Measurements from ENCODE around the gene UBE2D2. TPM values are rescaled to one million over a fixed set of nuclear protein-coding genes. Genes with fewer than 3 reads are reported as not detected.

Gene UBE2D2
- total and polyA plus RNA-seq, 2 of the 13 experiments (the other 11 are each of a cell fraction or from before 2014, with no cell fraction given): 79.1 to 109 TPM

DNA sequence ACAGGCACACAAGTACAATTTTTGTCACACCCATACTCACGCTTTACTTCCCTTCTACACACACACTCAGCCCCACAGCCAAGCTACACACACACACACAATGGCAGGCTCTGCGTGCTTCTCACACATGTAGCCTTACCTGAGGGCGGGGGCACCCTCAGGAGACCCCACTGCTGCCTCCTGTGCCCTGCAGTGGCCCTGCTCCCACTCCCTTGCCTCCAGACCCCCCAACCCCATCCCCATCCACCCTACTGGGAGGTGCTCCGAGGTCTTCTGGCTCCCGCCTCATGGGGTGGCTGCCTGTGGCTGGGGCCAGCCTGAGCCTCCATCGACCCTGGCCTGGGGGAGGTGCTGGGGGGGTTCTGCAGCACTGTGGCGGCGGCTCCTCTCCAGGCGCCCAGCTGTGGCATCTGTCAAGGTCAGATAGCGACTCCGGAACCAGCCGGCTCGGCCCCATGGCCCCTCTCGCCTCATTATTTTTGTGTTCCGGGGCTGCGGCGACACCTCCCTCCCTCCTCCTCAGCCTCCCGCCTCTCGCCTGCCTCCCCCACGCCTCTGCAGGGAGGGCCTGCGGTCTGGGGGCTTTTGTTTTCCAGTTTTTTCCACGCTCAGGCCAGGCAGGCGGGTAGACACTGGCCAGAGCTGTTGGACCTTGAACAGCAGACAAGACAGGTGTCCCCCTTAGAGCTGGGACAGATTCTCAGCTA, 108.7 kb downstream of the UBE2D2 start:
- H3K9me3 ChIP-seq (ENCODE audit: low read length): no peaks in the 10 kb centered on the region
- H4K20me1 ChIP-seq (ENCODE audit: insufficient read depth, low read length): peaks cover 71% of the 10 kb centered on the region
- H3K4me3 ChIP-seq (replicated peaks in 1 of 3; ENCODE audit: insufficient read depth in 1 of 3, low read depth in 2 of 3, low read length in 3 of 3): peak overlapping the region; percentile 18 to 47 (median 29); a peak in 4 of 6 replicates
- no TSS peak for BruUV-seq (replicated peaks)
- FAIRE-seq (peak; percentile 21), ATAC-seq (peak; percentile 74), DNase-seq (ENCODE audit: low spot score) (peak; percentile 53)
- H3K79me2 ChIP-seq (ENCODE audit: insufficient read depth, low read length): peaks cover 91% of the 10 kb centered on the region
- WGBS (ENCODE audit: low lambda C conversion rate): 17% methylated on average over 11 of the region's 23 CpGs
- no peak overlapping the region for H2AFZ ChIP-seq (ENCODE audit: low read length)
- peaks cover 3 to 6% of the 10 kb centered on the region in 2 experiments; a peak in 4 of 5 replicates for H3K36me3 ChIP-seq (replicated peaks in 1 of 2; ENCODE audit: control insufficient read depth in 1 of 2, insufficient read depth in 2 of 2, low read length in 2 of 2)
- CTCF ChIA-PET (ENCODE audit: low intra/inter-chr PET ratio, low total read pairs): interaction anchor here (1.4 kb wide), 1 partner anchor 96 kb away, joined by 7 read pairs; no protein-coding TSS in a partner anchor
- peak overlapping the region; percentile 56 for H3K27ac ChIP-seq (ENCODE audit: extremely low read length, insufficient read depth, low read length)
- intact Hi-C loops (cut with micrococcal nuclease; ENCODE audit: unreplicated experiment): loop anchor here (1.0 to 2.0 kb wide), 2 partner anchors 15 to 21 kb away; no protein-coding TSS in a partner anchor
- in situ Hi-C loops (cut with HindIII; ENCODE audit: extremely low pct_ligation_motif_present, low pct_unique_long_range_greater_than_20kb): no loop called here
- peak overlapping the region; percentile 38; the same call in 1 of the 2 replicates for H3K9ac ChIP-seq (ENCODE audit: insufficient read depth, low read depth, low read length)
- H3K4me2 ChIP-seq (ENCODE audit: low read depth, low read length): peak overlapping the region; percentile 71
- no peaks in the 10 kb centered on the region for H3K27me3 ChIP-seq (ENCODE audit: control insufficient read depth in 1 of 2, insufficient read depth in 2 of 2, low read length in 2 of 2)
- POLR2A ChIA-PET: interaction anchor here (0.8 to 2.0 kb wide), 9 partner anchors 10 to 108 kb away, joined by 3 to 9 read pairs (median 5); partner anchors contain the start of genes CXXC5 and UBE2D2
- peaks cover 62% of the 10 kb centered on the region for H3K4me1 ChIP-seq (ENCODE audit: insufficient read depth, low read length)
- no peak for TF ChIP-seq KLF11 (CRISPR knock-in tag; IDR thresholded peaks at IDR 0.05)
- TF ChIP-seq ZNF678 (CRISPR knock-in tag; IDR thresholded peaks at IDR 0.05): no peak
- TF ChIP-seq, protein P1, sequence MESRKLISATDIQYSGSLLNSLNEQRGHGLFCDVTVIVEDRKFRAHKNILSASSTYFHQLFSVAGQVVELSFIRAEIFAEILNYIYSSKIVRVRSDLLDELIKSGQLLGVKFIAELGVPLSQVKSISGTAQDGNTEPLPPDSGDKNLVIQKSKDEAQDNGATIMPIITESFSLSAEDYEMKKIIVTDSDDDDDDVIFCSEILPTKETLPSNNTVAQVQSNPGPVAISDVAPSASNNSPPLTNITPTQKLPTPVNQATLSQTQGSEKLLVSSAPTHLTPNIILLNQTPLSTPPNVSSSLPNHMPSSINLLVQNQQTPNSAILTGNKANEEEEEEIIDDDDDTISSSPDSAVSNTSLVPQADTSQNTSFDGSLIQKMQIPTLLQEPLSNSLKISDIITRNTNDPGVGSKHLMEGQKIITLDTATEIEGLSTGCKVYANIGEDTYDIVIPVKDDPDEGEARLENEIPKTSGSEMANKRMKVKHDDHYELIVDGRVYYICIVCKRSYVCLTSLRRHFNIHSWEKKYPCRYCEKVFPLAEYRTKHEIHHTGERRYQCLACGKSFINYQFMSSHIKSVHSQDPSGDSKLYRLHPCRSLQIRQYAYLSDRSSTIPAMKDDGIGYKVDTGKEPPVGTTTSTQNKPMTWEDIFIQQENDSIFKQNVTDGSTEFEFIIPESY (CRISPR knock-in tag; IDR thresholded peaks at IDR 0.05): peak; percentile 5; the same call in 1 of the 2 replicates
- peak; percentile 34 for TF ChIP-seq PITX1 (CRISPR knock-in tag; IDR thresholded peaks at IDR 0.05)
- no peak for TF ChIP-seq ZFP36 (IDR thresholded peaks at IDR 0.05; ENCODE audit: borderline replicate concordance, low read depth, low read length, partially characterized antibody)
- TF ChIP-seq ZSCAN9 (CRISPR knock-in tag; IDR thresholded peaks at IDR 0.05; ENCODE audit: borderline replicate concordance): peak; percentile 54; the same call in 1 of the 2 replicates
- 0 out of 2 replicates have a peak, but pooled peaks have one; percentile 58 for TF ChIP-seq HIVEP1 (CRISPR knock-in tag; IDR thresholded peaks at IDR 0.05)
- TF ChIP-seq SATB2 (CRISPR knock-in tag; IDR thresholded peaks at IDR 0.05): no peak
- peak; percentile 50; the same call in 1 of the 2 replicates for TF ChIP-seq RXRB (CRISPR knock-in tag; IDR thresholded peaks at IDR 0.05; ENCODE audit: borderline replicate concordance)
- TF ChIP-seq ZSCAN31 (CRISPR knock-in tag; IDR thresholded peaks at IDR 0.05; ENCODE audit: low read depth): no peak
- TF ChIP-seq MEIS2 (CRISPR knock-in tag; IDR thresholded peaks at IDR 0.05): peak; percentile 38; the same call in 1 of the 2 replicates
- TF ChIP-seq SKI (IDR thresholded peaks at IDR 0.05; ENCODE audit: partially characterized antibody): peak; percentile 53
- peak; percentile 67 for TF ChIP-seq HNF4A (CRISPR knock-in tag; IDR thresholded peaks at IDR 0.05)
- no peak for TF ChIP-seq ZNF547 (CRISPR knock-in tag; IDR thresholded peaks at IDR 0.05)
- TF ChIP-seq SOX5 (CRISPR knock-in tag; IDR thresholded peaks at IDR 0.05; ENCODE audit: borderline replicate concordance): peak; percentile 52; the same call in 1 of the 2 replicates
- TF ChIP-seq SRY (CRISPR knock-in tag; IDR thresholded peaks at IDR 0.05): peak; percentile 51; the same call in 1 of the 2 replicates
- TF ChIP-seq ZNF616 (CRISPR knock-in tag; IDR thresholded peaks at IDR 0.05; ENCODE audit: low read depth): no peak
- 0 out of 2 replicates have a peak, but pooled peaks have one; percentile 15 for TF ChIP-seq YEATS2 (CRISPR knock-in tag; IDR thresholded peaks at IDR 0.05; ENCODE audit: borderline replicate concordance)
- TF ChIP-seq ONECUT2 (CRISPR knock-in tag; IDR thresholded peaks at IDR 0.05): peak; percentile 57; the same call in 1 of the 2 replicates
- TF ChIP-seq ZNF331 (CRISPR knock-in tag; IDR thresholded peaks at IDR 0.05): peak; percentile 39; the same call in 1 of the 2 replicates
- TF ChIP-seq, protein P2, sequence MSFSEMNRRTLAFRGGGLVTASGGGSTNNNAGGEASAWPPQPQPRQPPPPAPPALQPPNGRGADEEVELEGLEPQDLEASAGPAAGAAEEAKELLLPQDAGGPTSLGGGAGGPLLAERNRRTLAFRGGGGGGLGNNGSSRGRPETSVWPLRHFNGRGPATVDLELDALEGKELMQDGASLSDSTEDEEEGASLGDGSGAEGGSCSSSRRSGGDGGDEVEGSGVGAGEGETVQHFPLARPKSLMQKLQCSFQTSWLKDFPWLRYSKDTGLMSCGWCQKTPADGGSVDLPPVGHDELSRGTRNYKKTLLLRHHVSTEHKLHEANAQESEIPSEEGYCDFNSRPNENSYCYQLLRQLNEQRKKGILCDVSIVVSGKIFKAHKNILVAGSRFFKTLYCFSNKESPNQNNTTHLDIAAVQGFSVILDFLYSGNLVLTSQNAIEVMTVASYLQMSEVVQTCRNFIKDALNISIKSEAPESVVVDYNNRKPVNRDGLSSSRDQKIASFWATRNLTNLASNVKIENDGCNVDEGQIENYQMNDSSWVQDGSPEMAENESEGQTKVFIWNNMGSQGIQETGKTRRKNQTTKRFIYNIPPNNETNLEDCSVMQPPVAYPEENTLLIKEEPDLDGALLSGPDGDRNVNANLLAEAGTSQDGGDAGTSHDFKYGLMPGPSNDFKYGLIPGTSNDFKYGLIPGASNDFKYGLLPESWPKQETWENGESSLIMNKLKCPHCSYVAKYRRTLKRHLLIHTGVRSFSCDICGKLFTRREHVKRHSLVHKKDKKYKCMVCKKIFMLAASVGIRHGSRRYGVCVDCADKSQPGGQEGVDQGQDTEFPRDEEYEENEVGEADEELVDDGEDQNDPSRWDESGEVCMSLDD (CRISPR knock-in tag; IDR thresholded peaks at IDR 0.05; ENCODE audit: borderline replicate concordance): peak; percentile 50; the same call in 1 of the 2 replicates
